PC-3 (cell line): ENCODE measurements around the gene OTUD3.

Experiments
- EZH2 ChIP-seq: fragments of 300-600 bp; sonication (generic); IDR thresholded peaks from one replicate; pipeline ENCODE4 v1.6.1; 2017; ENCODE audit warnings: antibody characterized with exemption, mild to moderate bottlenecking, low read length; ENCODE audit not compliant: unreplicated experiment
- EZH2phosphoT487 ChIP-seq: fragments of 300-600 bp; sonication (generic); IDR thresholded peaks from 2 replicates; pipeline ENCODE4 v1.6.1; 2018; ENCODE audit warnings: mild to moderate bottlenecking, antibody characterized with exemption, low read length, borderline replicate concordance
- TF ChIP-seq, protein P1 (sequence below): fragments of 300-600 bp; sonication (generic); conservative IDR thresholded peaks from 2 replicates; pipeline ENCODE4 v1.5.1; 2017; ENCODE audit warnings: antibody characterized with exemption, low read depth, mild to moderate bottlenecking, low read length

- TF ChIP-seq, protein P1, sequence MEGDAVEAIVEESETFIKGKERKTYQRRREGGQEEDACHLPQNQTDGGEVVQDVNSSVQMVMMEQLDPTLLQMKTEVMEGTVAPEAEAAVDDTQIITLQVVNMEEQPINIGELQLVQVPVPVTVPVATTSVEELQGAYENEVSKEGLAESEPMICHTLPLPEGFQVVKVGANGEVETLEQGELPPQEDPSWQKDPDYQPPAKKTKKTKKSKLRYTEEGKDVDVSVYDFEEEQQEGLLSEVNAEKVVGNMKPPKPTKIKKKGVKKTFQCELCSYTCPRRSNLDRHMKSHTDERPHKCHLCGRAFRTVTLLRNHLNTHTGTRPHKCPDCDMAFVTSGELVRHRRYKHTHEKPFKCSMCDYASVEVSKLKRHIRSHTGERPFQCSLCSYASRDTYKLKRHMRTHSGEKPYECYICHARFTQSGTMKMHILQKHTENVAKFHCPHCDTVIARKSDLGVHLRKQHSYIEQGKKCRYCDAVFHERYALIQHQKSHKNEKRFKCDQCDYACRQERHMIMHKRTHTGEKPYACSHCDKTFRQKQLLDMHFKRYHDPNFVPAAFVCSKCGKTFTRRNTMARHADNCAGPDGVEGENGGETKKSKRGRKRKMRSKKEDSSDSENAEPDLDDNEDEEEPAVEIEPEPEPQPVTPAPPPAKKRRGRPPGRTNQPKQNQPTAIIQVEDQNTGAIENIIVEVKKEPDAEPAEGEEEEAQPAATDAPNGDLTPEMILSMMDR: no peak
- no peak for TF ChIP-seq EZH2
- no peak for TF ChIP-seq EZH2phosphoT487
These were observed 50.7 kb downstream of the OTUD3 start for GRCh38 chr1:19932866-19933265.
